ENCODE data around the gene ADAMTS17.
"Not testable (repeated sequence)": the region's sequence is repeated elsewhere in the genome, so short reads cannot be mapped to it uniquely, and the experiment has no call there.

ADAMTS17 gene

DNA sequence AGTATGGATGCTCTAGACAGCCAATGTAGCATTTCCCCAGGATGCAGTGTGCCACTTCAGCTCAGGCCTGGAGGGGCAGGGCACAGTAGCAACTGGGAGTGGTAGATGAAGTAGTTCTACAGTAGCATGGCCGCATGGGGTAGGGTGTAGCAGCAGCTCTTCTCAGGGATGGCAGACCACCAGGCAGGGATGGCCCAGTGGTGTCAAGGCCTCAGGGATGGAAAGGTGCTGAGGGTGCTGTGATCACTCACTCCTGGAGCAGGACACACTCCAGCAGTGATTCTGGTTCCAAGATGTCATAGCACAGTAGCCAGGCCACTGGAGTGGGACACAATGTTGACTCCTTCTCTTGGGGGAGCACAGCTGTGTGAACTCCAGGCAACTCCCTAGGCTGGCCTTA, 397.6 kb downstream of the ADAMTS17 start:
- Histone ChIP-seq H3K9me3 (ENCODE audit: control insufficient read depth in 2 of 2, low read length in 2 of 2) (peaks cover 4 to 16% of the 10 kb centered on the region in 2 donors), H3K4me3 (ENCODE audit: low read length in 2 of 2) (no peak overlapping the region), H3K36me3 (ENCODE audit: control insufficient read depth in 2 of 2, insufficient read depth in 2 of 2, low read length in 2 of 2) (no peaks in the 10 kb centered on the region), H3K4me1 (ENCODE audit: control insufficient read depth, insufficient read depth, low read length) (no peaks in the 10 kb centered on the region), H3K27me3 (ENCODE audit: control insufficient read depth in 1 of 2, insufficient read depth in 2 of 2, low read length in 2 of 2) (no peaks in the 10 kb centered on the region), H3K9ac (ENCODE audit: low read length in 2 of 2) (no peak overlapping the region), H3K27ac (ENCODE audit: low read length) (no peak overlapping the region)

DNA sequence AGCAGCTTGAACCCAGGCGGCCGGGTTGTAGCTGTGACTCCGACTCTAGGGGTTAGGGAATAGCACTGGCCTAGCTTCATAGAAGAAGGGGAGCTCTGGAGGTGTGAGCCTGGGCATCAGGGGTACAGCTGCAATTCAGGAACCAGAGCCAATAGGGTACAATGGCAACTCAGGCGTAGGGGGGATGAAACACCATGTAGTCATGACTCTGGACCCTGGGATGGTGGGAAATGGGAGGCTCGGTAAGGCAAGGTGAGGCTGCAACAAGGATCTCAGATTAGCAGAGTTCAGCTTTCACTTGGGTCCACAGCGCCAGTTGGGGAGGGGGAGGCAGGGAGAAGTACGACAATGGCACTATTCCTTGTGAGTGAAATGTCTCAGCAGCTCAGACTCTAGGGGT, 398.3 kb downstream of the ADAMTS17 start:
- no peak overlapping the region for H3K9ac ChIP-seq (ENCODE audit: low read length in 2 of 2)
- H3K27ac ChIP-seq (ENCODE audit: low read length): no peak overlapping the region
- no peak overlapping the region for H3K4me3 ChIP-seq (ENCODE audit: low read length in 2 of 2)
- H3K36me3 ChIP-seq (ENCODE audit: control insufficient read depth in 2 of 2, insufficient read depth in 2 of 2, low read length in 2 of 2): no peaks in the 10 kb centered on the region
- no peaks in the 10 kb centered on the region for H3K27me3 ChIP-seq (ENCODE audit: control insufficient read depth in 1 of 2, insufficient read depth in 2 of 2, low read length in 2 of 2)
- H3K4me1 ChIP-seq (ENCODE audit: control insufficient read depth, insufficient read depth, low read length): no peaks in the 10 kb centered on the region
- peaks cover 4 to 16% of the 10 kb centered on the region in 2 donors for H3K9me3 ChIP-seq (ENCODE audit: control insufficient read depth in 2 of 2, low read length in 2 of 2)

DNA sequence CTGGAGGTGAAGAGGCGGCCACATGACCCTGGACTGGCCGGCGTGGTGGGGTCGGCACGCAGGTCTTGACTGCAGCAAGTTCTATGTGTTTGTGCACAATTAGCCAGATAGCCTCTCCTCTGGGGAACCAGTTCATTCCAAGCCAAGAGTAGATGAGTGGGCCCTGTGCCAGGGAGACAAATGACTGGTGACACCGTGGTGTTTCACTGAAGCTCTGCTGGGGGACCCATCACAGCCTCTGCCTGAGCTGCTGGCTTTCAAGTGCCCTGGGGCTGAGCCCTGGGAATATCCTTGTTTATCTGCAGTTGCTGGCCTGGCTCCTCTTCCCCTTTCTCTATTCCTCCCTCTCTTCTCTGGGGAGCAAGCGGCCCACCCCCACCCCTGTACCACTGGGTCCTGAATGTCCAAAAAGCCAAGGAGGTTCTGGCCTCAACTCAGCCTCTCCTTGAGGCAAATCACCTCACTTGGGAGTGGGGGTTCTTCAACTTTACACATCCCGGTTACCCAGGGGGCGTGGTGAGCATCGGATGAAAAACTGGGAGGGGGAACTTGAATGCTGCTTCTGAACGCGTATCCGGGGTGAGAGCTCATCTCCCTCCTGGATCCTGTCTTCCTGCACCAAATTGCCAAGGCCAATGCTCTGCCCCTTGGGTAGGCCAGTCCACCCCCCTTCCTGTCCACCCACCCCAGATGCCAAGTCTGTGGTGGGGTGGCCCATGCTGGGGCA, 408.9 kb downstream of the ADAMTS17 start:
- no peak overlapping the region for H3K27ac ChIP-seq (ENCODE audit: low read length)
- peaks cover 5% of the 10 kb centered on the region for H3K4me1 ChIP-seq (ENCODE audit: control insufficient read depth, insufficient read depth, low read length)
- H3K4me3 ChIP-seq (ENCODE audit: low read length in 2 of 2): no peak overlapping the region
- H3K9ac ChIP-seq (ENCODE audit: low read length in 2 of 2): no peak overlapping the region
- H3K36me3 ChIP-seq (ENCODE audit: control insufficient read depth in 2 of 2, insufficient read depth in 2 of 2, low read length in 2 of 2): no peaks in the 10 kb centered on the region
- peaks cover 0 to 4% of the 10 kb centered on the region in 2 donors for H3K9me3 ChIP-seq (ENCODE audit: control insufficient read depth in 2 of 2, low read length in 2 of 2)
- no peaks in the 10 kb centered on the region for H3K27me3 ChIP-seq (ENCODE audit: control insufficient read depth in 1 of 2, insufficient read depth in 2 of 2, low read length in 2 of 2)

DNA sequence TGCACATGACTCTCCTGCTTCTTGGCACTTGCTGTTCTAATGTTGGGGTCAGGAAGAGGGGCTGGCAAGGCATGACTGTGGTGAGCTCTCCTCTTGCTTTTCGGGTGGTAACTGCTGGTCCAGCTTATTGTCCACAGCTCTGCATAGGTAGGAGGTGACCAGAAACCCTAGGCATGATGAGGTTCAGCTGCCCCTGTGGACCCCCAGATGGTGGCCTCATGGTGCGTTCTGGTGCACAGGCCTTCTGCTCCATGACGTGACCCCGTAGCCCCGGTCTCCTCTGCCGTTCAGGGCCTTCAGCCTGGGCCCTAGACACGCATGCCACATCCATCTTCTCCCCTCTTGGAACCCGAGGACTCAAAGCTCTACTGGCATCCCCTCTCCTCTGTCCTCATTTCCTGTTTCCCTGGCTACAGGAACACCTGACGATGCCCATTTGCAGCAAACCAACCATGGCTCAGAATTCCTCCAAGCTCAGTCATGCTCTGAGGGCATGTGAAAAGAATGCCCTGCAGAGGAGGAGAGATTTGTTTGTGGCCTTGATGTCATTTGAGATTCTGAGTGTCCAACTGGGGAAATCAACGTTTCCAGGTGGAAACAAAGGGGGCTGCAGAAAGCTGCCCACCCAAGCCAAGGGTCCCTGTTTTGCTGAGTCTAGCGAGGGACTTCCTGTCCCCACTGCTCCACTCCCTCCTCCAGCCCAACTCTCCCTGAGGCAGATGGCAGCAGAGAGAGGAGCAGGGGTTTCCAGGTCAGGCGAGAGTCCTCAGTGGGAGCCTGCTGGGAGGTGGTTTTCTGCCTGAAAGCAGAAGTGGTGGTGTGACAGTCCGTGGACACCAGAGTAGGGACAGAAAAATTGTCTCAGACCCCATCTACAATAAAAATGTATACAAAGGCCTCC, 409.8 kb downstream of the ADAMTS17 start:
- Histone ChIP-seq H3K4me1 (ENCODE audit: control insufficient read depth, insufficient read depth, low read length) (peaks cover 5% of the 10 kb centered on the region), H3K9me3 (ENCODE audit: control insufficient read depth in 2 of 2, low read length in 2 of 2) (peaks cover 0 to 4% of the 10 kb centered on the region in 2 donors), H3K4me3 (ENCODE audit: low read length in 2 of 2) (no peak overlapping the region), H3K36me3 (ENCODE audit: control insufficient read depth in 2 of 2, insufficient read depth in 2 of 2, low read length in 2 of 2) (no peaks in the 10 kb centered on the region), H3K27me3 (ENCODE audit: control insufficient read depth in 1 of 2, insufficient read depth in 2 of 2, low read length in 2 of 2) (no peaks in the 10 kb centered on the region), H3K9ac (ENCODE audit: low read length in 2 of 2) (no peak overlapping the region), H3K27ac (ENCODE audit: low read length) (no peak overlapping the region)

DNA sequence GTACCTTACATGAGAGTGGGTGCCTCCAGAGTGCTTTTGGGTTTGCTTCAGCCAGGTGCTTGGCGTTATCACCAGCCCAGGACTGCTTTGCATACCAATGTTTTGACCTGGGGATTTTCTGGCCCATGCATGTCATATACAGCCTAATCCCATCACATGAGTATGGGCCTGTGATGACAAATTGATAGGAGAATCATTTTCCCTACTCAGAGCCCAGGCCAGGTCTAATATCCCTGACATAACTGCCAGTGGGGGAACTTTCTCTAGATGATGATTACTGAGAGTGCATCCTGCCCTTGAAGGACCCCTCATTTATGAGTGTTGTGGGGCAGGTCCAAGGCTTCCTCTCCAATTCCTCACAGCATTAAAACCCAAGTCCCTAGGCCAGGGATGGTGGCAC, 411.1 kb downstream of the ADAMTS17 start:
- Histone ChIP-seq H3K4me1 (ENCODE audit: control insufficient read depth, insufficient read depth, low read length) (peaks cover 9% of the 10 kb centered on the region), H3K9ac (ENCODE audit: low read length in 2 of 2) (no peak overlapping the region), H3K27ac (ENCODE audit: low read length) (no peak overlapping the region), H3K4me3 (ENCODE audit: low read length in 2 of 2) (no peak overlapping the region), H3K27me3 (ENCODE audit: control insufficient read depth in 1 of 2, insufficient read depth in 2 of 2, low read length in 2 of 2) (no peaks in the 10 kb centered on the region), H3K9me3 (ENCODE audit: control insufficient read depth in 2 of 2, low read length in 2 of 2) (peaks cover 0 to 4% of the 10 kb centered on the region in 2 donors), H3K36me3 (ENCODE audit: control insufficient read depth in 2 of 2, insufficient read depth in 2 of 2, low read length in 2 of 2) (no peaks in the 10 kb centered on the region)

DNA sequence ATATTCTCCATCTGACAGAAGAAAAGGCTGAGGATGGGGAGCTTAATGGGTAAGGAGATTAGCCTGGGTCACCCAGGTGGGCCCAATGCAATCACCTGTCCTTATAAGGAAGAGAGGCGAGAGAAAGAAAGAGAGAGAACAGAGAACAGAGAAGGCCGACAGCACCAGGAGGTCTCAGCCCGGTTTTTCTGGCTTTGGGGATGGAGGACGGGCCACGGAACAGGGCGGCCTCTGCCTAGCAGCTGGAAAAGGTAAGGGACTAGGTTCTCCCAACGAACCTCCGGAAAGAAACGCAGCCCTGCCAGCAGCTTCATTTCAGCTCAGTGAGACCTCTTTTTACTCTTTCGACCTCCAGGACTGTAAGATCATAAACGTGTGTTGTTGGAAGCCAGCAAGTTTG, 412.5 kb downstream of the ADAMTS17 start:
- peaks cover 11% of the 10 kb centered on the region for H3K4me1 ChIP-seq (ENCODE audit: control insufficient read depth, insufficient read depth, low read length)
- H3K9ac ChIP-seq (ENCODE audit: low read length in 2 of 2): no peak overlapping the region
- H3K9me3 ChIP-seq (ENCODE audit: control insufficient read depth in 2 of 2, low read length in 2 of 2): no peaks in the 10 kb centered on the region
- H3K36me3 ChIP-seq (ENCODE audit: control insufficient read depth in 2 of 2, insufficient read depth in 2 of 2, low read length in 2 of 2): no peaks in the 10 kb centered on the region
- no peak overlapping the region for H3K4me3 ChIP-seq (ENCODE audit: low read length in 2 of 2)
- H3K27me3 ChIP-seq (ENCODE audit: control insufficient read depth in 1 of 2, insufficient read depth in 2 of 2, low read length in 2 of 2): no peaks in the 10 kb centered on the region
- H3K27ac ChIP-seq (ENCODE audit: low read length): no peak overlapping the region

DNA sequence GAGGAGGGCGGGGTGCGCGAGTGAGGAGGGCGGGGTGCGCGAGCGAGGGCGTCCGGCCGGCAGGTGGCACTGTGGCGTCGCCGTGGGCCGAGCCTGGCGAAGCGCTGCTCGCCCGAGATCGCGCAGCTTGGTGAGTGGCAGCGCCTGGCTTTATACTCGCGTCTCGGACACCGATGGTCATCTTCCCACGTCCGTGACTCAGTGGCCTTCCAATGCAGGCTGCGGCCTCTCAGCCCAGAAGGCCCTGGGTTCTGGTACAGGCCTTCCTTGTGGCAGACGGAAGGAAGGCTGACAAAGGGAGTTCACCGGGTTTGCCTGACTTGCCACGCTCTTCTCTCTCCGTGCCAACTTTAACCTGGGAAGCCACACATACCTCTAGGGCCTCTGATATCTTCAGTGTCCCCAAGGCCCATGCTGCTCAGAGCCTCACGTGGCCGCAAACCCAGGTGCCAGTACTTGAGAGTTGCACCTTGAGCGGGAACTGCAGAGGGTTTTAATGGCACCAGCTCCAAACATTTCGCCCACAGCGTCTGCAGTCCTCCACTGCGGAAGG, 413.3 kb downstream of the ADAMTS17 start:
- Histone ChIP-seq H3K9ac (ENCODE audit: low read length in 2 of 2) (peak overlapping the region in 1 of 2 donors; percentile 51), H3K4me3 (ENCODE audit: low read length in 2 of 2) (peak overlapping the region in 1 of 2 donors; percentile 72), H3K4me1 (ENCODE audit: control insufficient read depth, insufficient read depth, low read length) (peaks cover 11% of the 10 kb centered on the region), H3K27me3 (ENCODE audit: control insufficient read depth in 1 of 2, insufficient read depth in 2 of 2, low read length in 2 of 2) (no peaks in the 10 kb centered on the region), H3K27ac (ENCODE audit: low read length) (peak overlapping the region; percentile 37), H3K36me3 (ENCODE audit: control insufficient read depth in 2 of 2, insufficient read depth in 2 of 2, low read length in 2 of 2) (no peaks in the 10 kb centered on the region), H3K9me3 (ENCODE audit: control insufficient read depth in 2 of 2, low read length in 2 of 2) (no peaks in the 10 kb centered on the region)

DNA sequence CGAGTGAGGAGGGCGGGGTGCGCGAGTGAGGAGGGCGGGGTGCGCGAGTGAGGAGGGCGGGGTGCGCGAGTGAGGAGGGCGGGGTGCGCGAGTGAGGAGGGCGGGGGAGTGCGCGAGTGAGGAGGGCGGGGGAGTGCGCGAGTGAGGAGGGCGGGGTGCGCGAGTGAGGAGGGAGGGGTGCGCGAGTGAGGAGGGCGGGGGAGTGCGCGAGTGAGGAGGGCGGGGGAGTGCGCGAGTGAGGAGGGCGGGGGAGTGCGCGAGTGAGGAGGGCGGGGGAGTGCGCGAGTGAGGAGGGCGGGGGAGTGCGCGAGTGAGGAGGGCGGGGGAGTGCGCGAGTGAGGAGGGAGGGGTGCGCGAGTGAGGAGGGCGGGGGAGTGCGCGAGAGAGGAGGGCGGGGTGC, 415.2 kb downstream of the ADAMTS17 start:
- peaks cover 11% of the 10 kb centered on the region for H3K4me1 ChIP-seq (ENCODE audit: control insufficient read depth, insufficient read depth, low read length)
- H3K4me3 ChIP-seq (ENCODE audit: low read length in 2 of 2); H3K9me3 ChIP-seq (ENCODE audit: control insufficient read depth in 2 of 2, low read length in 2 of 2); H3K27ac ChIP-seq (ENCODE audit: low read length); H3K27me3 ChIP-seq (ENCODE audit: control insufficient read depth in 1 of 2, insufficient read depth in 2 of 2, low read length in 2 of 2); H3K36me3 ChIP-seq (ENCODE audit: control insufficient read depth in 2 of 2, insufficient read depth in 2 of 2, low read length in 2 of 2); H3K9ac ChIP-seq (ENCODE audit: low read length in 2 of 2): not testable (repeated sequence)

DNA sequence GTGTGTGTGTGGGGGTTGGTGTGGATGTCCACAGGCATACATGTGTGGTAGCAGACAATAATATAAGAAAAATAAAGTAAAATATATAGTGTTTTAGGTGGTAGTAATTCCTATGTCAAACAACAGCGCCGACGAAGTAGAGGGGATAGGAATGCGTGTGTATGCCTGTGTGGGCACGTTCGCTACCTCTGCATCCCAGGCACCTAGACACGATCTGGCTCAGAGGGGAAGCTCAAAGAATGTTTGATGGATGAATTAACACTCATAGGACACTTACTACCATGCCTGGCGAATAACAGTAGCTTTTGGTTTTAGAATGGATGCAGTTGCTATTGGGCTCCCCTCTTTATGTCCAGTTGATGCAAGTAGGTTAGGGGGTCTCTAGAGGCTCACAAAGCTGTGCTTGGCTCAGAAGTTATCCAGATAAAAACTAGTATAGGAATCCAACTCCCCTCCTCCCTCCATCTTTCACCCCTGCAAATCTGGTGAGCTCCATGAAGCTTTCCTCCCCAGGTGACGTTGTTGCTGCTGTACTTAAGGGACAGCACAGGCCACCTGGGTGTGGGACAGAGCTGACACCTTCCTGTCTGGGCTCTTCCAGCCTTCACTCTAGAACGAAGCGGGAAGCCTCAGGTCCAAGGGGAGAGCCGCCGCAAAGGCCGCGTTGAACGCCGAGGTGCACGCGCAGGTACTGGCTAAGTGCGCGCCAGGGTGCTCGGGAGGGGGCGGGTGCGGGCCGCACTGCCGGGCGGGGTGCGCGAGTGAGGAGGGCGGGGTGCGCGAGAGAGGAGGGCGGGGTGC, 415.9 kb downstream of the ADAMTS17 start:
- Histone ChIP-seq H3K36me3 (ENCODE audit: control insufficient read depth in 2 of 2, insufficient read depth in 2 of 2, low read length in 2 of 2) (no peaks in the 10 kb centered on the region), H3K4me3 (ENCODE audit: low read length in 2 of 2) (peak overlapping the region; percentile 54 to 78), H3K9me3 (ENCODE audit: control insufficient read depth in 2 of 2, low read length in 2 of 2) (no peaks in the 10 kb centered on the region), H3K9ac (ENCODE audit: low read length in 2 of 2) (peak overlapping the region in 1 of 2 donors; percentile 42), H3K4me1 (ENCODE audit: control insufficient read depth, insufficient read depth, low read length) (peaks cover 11% of the 10 kb centered on the region), H3K27ac (ENCODE audit: low read length) (peak overlapping the region; percentile 11), H3K27me3 (ENCODE audit: control insufficient read depth in 1 of 2, insufficient read depth in 2 of 2, low read length in 2 of 2) (no peaks in the 10 kb centered on the region)

DNA sequence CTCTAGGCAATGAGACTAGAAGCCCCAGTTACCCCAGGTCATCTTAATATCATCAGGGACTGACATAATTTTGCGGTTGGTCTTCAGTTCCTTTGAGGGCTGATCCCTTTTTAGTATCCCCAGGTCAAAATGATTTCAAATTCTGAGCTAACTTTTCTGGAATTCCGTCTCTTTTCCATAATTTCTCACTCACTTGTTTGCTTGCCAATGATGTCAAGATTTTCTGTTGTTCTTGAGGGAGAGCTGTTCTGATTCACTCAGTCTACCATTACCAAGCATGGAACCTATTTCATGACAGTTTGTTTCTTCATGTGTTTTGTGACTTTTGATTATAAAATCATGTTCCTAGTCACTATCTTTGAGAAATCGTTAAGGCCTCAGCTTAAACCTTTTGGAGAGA, 418.1 kb downstream of the ADAMTS17 start:
- Histone ChIP-seq H3K27me3 (ENCODE audit: control insufficient read depth in 1 of 2, insufficient read depth in 2 of 2, low read length in 2 of 2) (no peaks in the 10 kb centered on the region), H3K9ac (ENCODE audit: low read length in 2 of 2) (no peak overlapping the region), H3K36me3 (ENCODE audit: control insufficient read depth in 2 of 2, insufficient read depth in 2 of 2, low read length in 2 of 2) (no peaks in the 10 kb centered on the region), H3K9me3 (ENCODE audit: control insufficient read depth in 2 of 2, low read length in 2 of 2) (no peaks in the 10 kb centered on the region), H3K4me3 (ENCODE audit: low read length in 2 of 2) (no peak overlapping the region), H3K27ac (ENCODE audit: low read length) (no peak overlapping the region), H3K4me1 (ENCODE audit: control insufficient read depth, insufficient read depth, low read length) (peaks cover 8% of the 10 kb centered on the region)

Measured in stomach smooth muscle (tissue), 2 donors.